ENCODE measurements around the gene TTC39C. TPM values are rescaled to one million over a fixed set of nuclear protein-coding genes. Genes with fewer than 3 reads are reported as not detected.

Gene TTC39C
- total RNA-seq, 1 donor from 2014 or later: 30.1 TPM

DNA sequence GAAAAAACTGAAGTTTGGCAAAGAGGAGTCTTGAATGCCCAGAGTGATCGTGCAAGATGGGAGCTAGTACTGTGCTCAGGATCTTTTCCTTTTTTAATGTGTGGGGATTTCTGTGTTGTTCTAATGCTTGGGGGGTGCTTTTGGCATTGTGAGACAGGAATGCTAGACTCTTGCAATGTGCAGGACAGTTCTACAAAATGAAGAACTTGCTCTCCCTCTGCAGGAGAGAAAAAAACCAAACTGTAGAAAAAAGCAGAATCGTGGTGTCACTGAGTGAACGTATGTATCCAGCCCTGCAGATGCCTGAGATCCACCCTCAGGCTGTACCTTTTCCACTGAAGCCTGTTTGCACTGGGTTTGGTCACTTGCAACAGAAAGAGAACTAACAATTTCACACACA is 12.1 kb upstream of the TTC39C start:
- TF ChIP-seq, protein P1, sequence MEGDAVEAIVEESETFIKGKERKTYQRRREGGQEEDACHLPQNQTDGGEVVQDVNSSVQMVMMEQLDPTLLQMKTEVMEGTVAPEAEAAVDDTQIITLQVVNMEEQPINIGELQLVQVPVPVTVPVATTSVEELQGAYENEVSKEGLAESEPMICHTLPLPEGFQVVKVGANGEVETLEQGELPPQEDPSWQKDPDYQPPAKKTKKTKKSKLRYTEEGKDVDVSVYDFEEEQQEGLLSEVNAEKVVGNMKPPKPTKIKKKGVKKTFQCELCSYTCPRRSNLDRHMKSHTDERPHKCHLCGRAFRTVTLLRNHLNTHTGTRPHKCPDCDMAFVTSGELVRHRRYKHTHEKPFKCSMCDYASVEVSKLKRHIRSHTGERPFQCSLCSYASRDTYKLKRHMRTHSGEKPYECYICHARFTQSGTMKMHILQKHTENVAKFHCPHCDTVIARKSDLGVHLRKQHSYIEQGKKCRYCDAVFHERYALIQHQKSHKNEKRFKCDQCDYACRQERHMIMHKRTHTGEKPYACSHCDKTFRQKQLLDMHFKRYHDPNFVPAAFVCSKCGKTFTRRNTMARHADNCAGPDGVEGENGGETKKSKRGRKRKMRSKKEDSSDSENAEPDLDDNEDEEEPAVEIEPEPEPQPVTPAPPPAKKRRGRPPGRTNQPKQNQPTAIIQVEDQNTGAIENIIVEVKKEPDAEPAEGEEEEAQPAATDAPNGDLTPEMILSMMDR (IDR thresholded peaks at IDR 0.05; ENCODE audit: unreplicated experiment): no peak
- H3K27me3 Mint-ChIP-seq: no peaks in the 10 kb centered on the region
- no peak for DNase-seq (ENCODE audit: low spot score, unreplicated experiment)
- H3K36me3 Mint-ChIP-seq (ENCODE audit: insufficient read depth): no peaks in the 10 kb centered on the region
- no peak overlapping the region for H3K4me3 Mint-ChIP-seq (ENCODE audit: low read depth)
- no peak overlapping the region for H3K27ac Mint-ChIP-seq
- H3K9me3 Mint-ChIP-seq (ENCODE audit: low read depth): no peaks in the 10 kb centered on the region
- H3K4me1 Mint-ChIP-seq (ENCODE audit: low read depth): peaks cover 5% of the 10 kb centered on the region

DNA sequence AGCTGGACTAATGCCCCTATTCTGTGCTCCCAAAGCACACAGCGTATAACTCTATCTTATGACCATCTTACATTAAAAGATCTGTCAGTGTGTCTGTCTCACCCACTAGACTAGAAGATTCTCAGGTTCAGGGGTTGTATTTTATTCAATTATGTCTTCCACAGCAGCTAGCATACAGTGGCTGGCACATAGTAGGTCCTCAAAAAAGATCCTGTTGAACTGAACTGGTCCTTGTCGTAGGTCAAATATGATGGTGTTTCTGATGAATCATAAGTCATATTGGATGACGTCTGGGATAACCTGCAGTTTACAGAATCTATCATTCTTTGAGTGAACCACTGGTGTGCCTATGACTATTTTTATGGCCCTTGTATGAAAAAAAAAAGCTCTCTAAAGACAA is 11.3 kb upstream of the TTC39C start:
- TF ChIP-seq, protein P1 (IDR thresholded peaks at IDR 0.05; ENCODE audit: unreplicated experiment): no peak
- no peak overlapping the region for H3K4me3 Mint-ChIP-seq (ENCODE audit: low read depth)
- no peaks in the 10 kb centered on the region for H3K36me3 Mint-ChIP-seq (ENCODE audit: insufficient read depth)
- DNase-seq (ENCODE audit: low spot score, unreplicated experiment): no peak
- H3K27me3 Mint-ChIP-seq: no peaks in the 10 kb centered on the region
- no peak overlapping the region for H3K27ac Mint-ChIP-seq
- H3K4me1 Mint-ChIP-seq (ENCODE audit: low read depth): peaks cover 5% of the 10 kb centered on the region
- no peaks in the 10 kb centered on the region for H3K9me3 Mint-ChIP-seq (ENCODE audit: low read depth)

DNA sequence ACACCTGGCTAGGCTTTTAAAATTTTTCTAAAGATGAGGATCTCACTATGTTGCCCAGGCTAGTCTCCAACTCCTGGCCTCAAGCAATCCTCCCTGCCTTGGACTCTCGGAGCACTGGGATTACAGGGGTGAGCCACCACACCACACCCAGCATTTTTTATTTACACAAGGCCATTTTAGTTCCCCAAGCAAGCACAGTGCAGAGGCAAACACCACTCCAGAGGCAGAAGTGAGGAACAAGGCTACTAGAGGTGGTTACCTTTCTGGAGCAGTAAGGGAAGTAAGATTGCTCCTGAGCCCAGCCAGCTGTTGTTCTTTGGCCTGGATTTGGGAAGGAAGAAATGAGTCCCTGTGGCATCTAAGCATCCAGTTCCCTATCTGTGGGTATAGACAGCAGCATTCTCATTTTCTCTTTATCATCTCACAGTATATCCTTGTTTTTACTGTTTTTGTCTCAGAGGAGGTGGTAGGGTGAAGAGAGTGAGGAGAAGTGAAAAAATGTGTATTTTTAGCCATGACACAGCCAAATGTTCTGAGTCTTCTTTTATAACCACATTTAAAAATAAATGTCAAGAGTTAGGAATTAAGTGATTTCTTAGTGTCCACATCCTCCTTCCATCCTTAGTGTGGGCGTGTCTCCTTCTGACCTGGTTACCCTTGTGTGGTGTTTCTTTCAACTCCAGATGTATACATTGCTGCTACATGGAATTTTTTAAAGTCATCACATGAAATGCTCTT is 10.5 kb upstream of the TTC39C start:
- H3K27me3 Mint-ChIP-seq: peaks cover 5% of the 10 kb centered on the region
- no peaks in the 10 kb centered on the region for H3K9me3 Mint-ChIP-seq (ENCODE audit: low read depth)
- TF ChIP-seq, protein P1 (IDR thresholded peaks at IDR 0.05; ENCODE audit: unreplicated experiment): no peak
- no peak overlapping the region for H3K27ac Mint-ChIP-seq
- DNase-seq (ENCODE audit: low spot score, unreplicated experiment): no peak
- no peaks in the 10 kb centered on the region for H3K36me3 Mint-ChIP-seq (ENCODE audit: insufficient read depth)
- no peak overlapping the region for H3K4me3 Mint-ChIP-seq (ENCODE audit: low read depth)
- H3K4me1 Mint-ChIP-seq (ENCODE audit: low read depth): no peaks in the 10 kb centered on the region

DNA sequence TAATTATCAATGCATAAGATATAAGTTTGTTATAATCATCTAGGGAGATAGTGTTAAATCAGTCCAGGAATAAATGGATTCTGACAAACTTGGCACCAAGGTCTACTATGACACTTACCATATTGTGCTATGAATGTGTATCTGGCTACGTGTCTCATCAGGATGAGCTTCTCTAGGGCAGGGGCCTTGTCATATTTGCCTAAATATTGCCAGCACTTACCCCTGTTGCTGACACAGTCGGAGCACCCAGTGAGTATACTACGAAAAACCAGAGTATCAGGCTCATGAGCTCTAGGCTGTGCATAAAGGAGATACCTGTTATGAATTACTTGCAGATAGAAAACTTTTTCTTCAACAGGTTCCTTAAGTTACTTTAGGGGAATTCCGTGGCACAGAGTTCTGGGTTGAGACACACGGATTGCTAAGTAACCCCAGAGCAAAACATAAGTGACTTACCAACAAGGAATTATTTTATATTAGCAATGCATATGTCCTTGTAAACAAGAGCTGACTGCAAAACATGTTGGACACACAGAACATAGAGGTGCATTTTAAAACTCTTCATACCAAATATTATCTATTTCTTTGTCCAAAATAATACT is 7.7 kb upstream of the TTC39C start:
- TF ChIP-seq, protein P1 (IDR thresholded peaks at IDR 0.05; ENCODE audit: unreplicated experiment): no peak
- H3K4me1 Mint-ChIP-seq (ENCODE audit: low read depth): peaks cover 7% of the 10 kb centered on the region
- no peak for DNase-seq (ENCODE audit: low spot score, unreplicated experiment)
- H3K27ac Mint-ChIP-seq: no peak overlapping the region
- peaks cover 16% of the 10 kb centered on the region for H3K27me3 Mint-ChIP-seq
- no peaks in the 10 kb centered on the region for H3K9me3 Mint-ChIP-seq (ENCODE audit: low read depth)
- H3K36me3 Mint-ChIP-seq (ENCODE audit: insufficient read depth): no peaks in the 10 kb centered on the region
- no peak overlapping the region for H3K4me3 Mint-ChIP-seq (ENCODE audit: low read depth)

DNA sequence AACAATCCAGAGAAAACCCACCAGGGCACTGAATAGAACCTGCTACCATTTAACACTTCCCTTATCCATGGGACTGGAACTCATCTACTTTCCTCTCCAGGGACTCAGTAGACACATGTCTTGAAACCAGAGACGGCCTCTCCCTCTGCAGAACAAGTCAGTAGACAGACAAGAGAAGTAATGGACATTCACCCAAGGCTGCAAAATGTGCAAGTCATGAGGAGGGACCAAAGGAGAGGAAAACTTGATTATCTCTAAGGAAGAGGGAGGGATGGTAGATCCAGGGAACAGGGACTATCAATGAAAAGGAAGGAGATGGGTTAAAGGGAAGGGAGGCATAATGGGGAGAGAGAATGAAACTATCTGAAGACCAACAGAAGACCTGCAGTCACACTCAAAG is 5.3 kb upstream of the TTC39C start:
- peaks cover 25% of the 10 kb centered on the region for H3K27me3 Mint-ChIP-seq
- no peak for DNase-seq (ENCODE audit: low spot score, unreplicated experiment)
- TF ChIP-seq, protein P1 (IDR thresholded peaks at IDR 0.05; ENCODE audit: unreplicated experiment): no peak
- H3K27ac Mint-ChIP-seq: no peak overlapping the region
- no peaks in the 10 kb centered on the region for H3K9me3 Mint-ChIP-seq (ENCODE audit: low read depth)
- H3K4me1 Mint-ChIP-seq (ENCODE audit: low read depth): peaks cover 7% of the 10 kb centered on the region
- H3K4me3 Mint-ChIP-seq (ENCODE audit: low read depth): no peak overlapping the region
- H3K36me3 Mint-ChIP-seq (ENCODE audit: insufficient read depth): no peaks in the 10 kb centered on the region

All from progenitor cell of endocrine pancreas (in vitro differentiated cells).